HG02588 (cell line): ENCODE measurements around the gene COL11A2.
"Not testable (repeated sequence)": the region's sequence is repeated elsewhere in the genome, so short reads cannot be mapped to it uniquely, and the experiment has no call there.

Source experiments
- ATAC-seq: cut with Tn5 transposase; IDR thresholded peaks from one replicate; pipeline ENCODE4 v1.9.1; 2021; ENCODE audit warnings: mild to moderate bottlenecking, moderate library complexity; ENCODE audit not compliant: unreplicated experiment

COL11A2 gene

GRCh38 chr6:33192105-33192646 lies at the start of gene COL11A2:
COL11A2 (minus strand) TSS chr6:33192467; CDS start chr6:33192240, 227 bp downstream.
- ATAC-seq, result no peak

DNA sequence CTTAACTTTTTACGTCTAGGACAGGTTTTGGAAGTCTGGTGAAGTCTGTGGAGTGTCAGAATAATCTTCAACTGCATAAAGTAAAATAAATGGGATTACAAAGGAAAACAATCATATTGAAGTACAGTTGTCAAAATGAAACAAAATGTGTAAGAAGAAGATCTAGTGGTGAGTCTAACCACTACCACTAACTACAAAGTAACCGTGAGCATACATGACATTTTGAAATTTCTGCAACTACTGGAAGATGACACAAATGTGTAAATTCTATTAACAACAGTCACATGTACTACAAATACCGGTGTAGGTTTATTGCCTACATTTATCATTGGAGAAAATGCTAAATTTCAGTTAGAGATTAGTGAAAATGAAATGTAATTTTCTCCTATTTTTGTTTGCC lies 49.7 kb upstream of the COL11A2 start:
- ATAC-seq, result no peak

DNA sequence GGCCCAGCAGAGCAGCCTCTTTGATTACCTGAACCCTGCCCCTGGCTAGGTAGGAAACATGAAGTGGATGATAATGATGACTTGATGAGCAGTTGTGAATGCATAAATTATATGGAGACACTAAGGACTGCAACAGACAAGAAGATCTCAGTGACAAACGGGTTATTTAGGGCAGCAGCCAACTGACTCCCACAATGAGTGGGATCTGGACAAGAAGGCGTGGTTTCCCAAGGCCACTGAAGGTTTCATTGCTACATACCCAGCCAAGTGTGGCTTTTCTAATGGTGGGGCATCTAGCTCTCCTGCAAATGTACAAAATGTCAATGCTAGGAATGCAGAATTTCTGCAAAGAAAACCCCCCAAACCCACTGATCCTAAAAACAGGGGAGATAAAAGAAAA lies 45.5 kb upstream of the COL11A2 start:
- no peak for ATAC-seq

- no peak for ATAC-seq
These were observed 44.6 kb upstream of the COL11A2 start for GRCh38 chr6:33236852-33237251.

DNA sequence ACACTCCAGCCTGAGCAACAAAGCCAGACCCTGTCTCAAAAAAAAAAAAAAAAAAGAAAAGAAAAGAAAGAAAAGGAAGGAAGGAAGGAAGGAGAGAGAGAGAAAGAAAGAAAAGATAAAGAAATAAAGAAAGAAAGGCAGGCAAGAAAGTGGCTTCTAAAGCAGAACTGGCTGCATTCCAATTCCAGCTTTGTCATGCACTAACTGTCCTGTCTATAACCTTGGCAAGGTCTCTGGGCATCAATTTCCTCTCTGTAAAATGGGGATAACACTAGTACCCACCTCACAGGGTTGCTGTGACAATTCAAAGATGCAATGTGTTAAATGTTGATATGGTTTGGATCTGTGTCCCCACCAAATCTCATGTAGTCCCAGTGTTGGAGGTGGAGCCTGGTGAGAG lies 44.1 kb upstream of the COL11A2 start:
- no peak for ATAC-seq

DNA sequence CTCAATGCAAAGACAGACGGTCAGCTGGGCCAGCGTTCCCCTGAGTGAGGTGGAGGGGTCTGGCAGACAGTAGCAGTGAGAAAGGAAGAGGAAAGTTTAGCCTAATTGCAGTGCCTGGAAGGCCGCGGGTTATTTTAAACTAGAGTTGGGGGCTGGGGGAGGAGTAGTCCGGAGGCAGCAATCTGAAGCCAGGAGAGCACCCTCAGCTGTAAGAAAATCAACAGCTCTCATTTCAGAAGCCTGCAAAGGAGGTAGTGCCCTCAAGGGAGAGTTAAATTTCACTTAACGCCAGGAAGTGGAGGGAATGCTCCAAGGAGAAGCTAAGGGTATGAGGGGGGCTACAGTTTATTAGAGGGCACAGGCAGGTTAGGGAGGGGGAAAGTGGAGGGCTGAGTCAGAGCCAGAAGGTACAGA lies 43.0 kb upstream of the COL11A2 start:
- ATAC-seq, result no peak

DNA sequence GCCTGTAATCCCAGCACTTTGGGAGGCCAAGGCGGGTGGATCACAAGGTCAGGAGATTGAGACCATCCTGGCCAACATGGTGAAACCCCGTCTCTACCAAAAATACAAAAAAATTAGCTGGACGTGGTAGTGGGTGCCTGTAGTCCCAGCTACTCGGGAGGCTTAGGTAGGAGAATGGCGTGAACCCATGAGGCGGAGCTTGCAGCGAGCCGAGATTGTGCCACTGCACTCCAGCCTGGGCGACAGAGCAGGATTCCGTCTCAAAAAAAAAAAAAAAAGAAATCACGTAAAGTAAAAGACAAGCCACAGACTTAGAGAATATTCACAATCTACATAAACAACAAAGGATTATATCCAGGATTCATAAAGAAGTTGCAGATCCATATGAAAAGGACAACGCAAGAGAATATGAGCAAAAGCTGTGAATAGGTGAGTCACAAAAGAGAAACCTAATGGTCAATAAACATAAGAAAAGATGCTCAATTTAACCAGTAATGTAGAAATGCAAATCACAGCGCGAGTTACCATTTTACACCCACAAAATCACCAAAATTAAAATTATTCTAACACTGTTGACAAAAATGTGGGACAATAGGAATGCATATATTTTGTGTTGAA lies 34.3 kb upstream of the COL11A2 start:
- ATAC-seq, result not testable (repeated sequence)

DNA sequence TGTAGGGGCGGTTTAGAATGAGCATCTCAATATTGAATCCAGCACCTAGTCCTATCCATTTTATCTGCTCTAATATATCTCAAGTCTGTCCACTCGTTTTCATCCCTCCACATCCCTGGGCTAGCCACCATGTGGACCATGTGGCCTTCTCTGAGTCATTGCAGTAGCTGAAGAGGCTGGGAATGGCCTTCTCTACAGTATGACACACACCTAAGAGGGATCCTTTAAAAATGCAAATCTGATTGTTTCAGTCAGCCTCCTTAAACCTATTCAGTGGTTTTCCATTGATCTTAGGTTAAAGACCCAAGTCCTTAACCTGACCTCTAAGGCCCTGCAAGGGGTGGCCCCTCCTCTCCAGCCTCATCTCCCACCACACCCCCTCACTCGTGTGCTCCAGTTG lies 25.4 kb upstream of the COL11A2 start:
- ATAC-seq, result no peak

- ATAC-seq, result no peak
These were observed 25.0 kb upstream of the COL11A2 start for GRCh38 chr6:33217246-33217645.

- ATAC-seq, result no peak
These were observed 23.9 kb upstream of the COL11A2 start for GRCh38 chr6:33216117-33216649.

GRCh38 chr6:33215271-33216116 lies 23.2 kb upstream of the COL11A2 start:
- no peak for ATAC-seq

DNA sequence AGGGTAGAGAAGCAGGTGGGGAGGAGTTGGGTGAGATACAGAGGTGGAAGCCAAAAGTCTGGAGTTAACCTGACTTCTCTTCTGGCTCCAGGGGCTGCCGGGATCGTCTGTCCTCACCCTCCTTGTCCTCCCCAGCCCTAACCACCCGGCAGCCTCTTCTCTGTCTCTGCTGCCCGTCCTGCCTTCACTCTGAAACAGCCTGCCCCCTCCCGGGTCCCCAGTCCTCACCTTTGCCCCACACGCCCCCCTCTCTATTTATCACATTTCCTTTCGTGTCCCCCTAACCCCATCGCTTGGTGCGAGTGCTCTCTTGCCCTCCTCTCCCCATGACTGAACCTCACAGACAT lies 21.7 kb upstream of the COL11A2 start:
- no peak for ATAC-seq

- ATAC-seq, result no peak
These were observed 21.1 kb upstream of the COL11A2 start for GRCh38 chr6:33213166-33213988.

DNA sequence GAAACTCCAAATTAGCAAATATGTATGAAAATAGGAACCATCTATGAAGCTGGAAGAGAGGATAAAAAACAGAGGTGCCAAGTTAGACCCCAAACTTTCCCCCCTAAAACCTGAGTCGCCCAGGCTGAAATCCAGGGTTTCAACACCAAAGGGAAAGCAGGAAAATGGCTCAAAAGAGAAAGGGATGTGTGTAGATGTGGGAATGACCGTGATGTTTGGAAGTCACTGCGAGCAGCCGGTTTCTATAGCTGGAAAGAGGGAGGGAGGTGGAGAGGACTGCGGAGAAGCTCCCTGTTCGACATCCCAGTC lies 20.5 kb upstream of the COL11A2 start:
- no peak for ATAC-seq

DNA sequence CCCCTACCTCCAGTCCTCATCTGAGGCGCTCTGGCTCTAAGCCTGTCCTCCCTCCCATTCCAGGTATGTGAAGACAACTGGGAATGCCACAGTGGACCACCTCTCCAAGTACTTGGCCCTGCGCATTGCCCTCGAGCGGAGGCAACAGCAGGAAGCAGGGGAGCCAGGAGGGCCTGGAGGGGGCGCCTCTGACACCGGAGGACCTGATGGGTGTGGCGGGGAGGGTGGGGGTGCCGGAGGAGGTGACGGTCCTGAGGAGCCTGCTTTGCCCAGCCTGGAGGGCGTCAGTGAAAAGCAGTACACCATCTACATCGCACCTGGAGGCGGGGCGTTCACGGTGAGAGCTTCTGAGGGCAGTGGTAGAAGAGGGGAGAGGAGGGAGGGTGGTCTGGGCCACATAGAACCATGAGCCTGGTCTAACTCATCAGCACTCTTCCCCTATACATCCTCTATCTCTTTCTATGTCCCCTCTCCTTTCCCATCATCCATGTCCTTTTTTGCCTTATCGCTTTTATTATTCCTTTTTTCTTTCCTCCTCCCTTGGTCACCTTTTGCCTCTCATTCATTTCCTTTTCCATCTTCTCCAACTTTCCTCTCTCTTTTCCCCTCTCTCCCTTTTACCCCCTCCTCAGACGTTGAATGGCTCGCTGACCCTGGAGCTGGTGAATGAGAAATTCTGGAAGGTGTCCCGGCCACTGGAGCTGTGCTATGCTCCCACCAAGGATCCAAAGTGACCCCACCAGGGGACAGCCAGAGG lies 19.6 kb upstream of the COL11A2 start:
- no peak for ATAC-seq

DNA sequence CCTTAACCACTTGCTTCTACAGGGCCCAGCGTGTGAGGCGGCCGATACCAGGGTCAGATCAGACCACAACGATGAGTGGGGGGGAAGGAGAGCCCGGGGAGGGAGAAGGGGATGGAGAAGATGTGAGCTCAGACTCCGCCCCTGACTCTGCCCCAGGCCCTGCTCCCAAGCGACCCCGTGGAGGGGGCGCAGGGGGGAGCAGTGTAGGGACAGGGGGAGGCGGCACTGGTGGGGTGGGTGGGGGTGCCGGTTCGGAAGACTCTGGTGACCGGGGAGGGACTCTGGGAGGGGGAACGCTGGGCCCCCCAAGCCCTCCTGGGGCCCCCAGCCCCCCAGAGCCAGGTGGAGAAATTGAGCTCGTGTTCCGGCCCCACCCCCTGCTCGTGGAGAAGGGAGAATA lies 18.9 kb upstream of the COL11A2 start:
- no peak for ATAC-seq

GRCh38 chr6:33209856-33210255 lies 17.6 kb upstream of the COL11A2 start:
- ATAC-seq, result no peak

DNA sequence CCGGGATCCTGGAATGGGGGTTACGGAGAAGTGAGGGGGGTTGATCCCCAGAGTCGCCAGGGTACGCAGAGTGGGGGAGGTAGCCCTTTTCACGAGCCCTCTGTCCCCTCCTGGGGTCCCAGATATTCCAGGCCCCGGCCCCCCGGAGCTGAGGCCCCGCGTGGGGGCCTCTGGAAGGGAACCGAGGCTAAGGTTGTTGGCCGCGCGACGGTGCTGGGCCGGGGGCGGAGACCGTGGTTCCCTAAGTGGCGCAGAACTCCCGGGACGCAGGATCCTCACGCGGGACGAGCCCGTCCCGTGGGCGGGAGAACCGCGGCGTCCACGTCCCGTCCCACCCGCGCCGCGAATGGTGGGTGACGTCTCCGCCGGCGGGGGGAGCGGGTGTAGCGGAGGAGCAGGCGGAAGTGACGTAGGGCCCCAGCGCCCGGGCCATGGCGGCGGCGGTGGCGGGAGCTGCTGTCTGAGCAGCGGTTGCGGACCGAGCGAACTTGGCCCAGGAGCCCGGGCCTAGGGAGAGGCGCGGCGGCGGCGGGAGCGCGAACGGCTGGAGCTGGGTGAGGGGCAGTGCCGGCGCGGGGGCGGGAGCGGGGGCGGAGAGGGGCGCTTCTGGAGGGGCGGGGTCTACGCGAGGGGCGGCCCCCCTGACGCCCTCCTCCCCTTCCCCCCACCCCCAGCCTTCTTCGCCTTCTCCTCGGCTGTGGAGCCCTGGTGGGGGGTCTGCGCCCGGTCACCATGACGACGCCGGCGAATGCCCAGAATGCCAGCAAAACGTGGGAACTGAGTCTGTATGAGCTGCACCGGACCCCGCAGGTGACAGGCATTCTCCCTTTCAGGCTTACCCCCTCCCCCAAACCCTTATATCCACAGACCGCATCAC lies 16.1 kb upstream of the COL11A2 start, which contains the start of gene RING1:
Gene RING1, plus strand, starts transcription at position 410 of the 877 bp plus-strand sequence. Its CDS starts 323 bp downstream, at position 733.
- no peak for ATAC-seq

DNA sequence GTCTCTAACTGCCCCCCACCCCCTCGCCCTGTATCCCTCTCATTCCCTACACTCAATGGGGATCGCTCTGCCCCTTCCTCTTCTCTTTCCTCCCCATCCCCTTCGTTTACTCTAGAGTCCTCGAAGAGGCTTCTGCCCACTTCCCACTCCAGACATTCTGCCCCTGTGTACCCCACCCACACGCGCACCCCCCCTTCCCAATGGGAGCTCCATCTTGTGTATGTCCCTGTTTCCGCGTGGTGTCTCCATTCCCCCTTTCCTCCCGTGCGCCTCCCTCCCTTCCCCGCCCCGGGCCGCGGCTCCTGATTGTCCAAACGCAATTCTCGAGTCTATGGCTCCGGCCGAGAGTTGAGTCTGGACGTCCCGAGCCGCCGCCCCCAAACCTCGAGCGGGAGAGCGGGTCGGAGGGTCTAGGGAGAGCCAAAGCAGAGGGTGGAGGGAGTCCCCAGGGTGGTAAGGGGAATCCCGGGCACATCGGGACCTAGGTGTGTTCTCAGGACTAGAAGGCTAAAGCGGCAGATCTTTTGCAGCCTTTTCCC lies 15.4 kb upstream of the COL11A2 start:
- ATAC-seq, result no peak
